DND-41 (cell line): ENCODE data around the gene LAMP2.
A peak's percentile ranks its signal among the peaks of the same experiment; 100 is the strongest.
"Not testable (repeated sequence)": the region's sequence is repeated elsewhere in the genome, so short reads cannot be mapped to it uniquely, and the experiment has no call there.

ENCODE experiments used
- EZH2 ChIP-seq: IDR thresholded peaks from 3 replicates; pipeline ENCODE4 v1.6.1; 2012; ENCODE audit warnings: borderline replicate concordance, low read depth, mild to moderate bottlenecking, moderate library complexity, low read length, inconsistent platforms; ENCODE audit not compliant: severe bottlenecking
- TF ChIP-seq, protein P1 (sequence below): IDR thresholded peaks from 2 replicates; pipeline ENCODE4 v1.5.1; 2012; ENCODE audit warnings: borderline replicate concordance, low read length, moderate library complexity, mild to moderate bottlenecking; ENCODE audit not compliant: poor library complexity, severe bottlenecking; ENCODE audit errors: extremely low read depth

DNA sequence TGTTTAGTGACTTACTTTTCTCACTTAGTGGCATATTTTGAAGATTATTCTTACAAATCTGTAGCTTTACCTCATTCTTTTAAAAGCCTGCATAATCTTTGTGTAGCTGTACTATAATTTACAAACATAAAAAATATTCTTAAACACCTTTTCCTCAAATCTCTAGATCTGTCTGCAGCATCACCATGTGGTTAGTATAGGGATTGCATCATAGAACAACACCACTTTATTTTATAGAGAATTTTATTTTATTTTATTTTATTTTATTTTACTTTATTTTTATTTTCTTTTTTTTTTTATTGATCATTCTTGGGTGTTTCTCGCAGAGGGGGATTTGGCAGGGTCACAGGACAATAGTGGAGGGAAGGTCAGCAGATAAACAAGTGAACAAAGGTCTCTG lies 6.4 kb upstream of the LAMP2 start:
- TF ChIP-seq, protein P1, sequence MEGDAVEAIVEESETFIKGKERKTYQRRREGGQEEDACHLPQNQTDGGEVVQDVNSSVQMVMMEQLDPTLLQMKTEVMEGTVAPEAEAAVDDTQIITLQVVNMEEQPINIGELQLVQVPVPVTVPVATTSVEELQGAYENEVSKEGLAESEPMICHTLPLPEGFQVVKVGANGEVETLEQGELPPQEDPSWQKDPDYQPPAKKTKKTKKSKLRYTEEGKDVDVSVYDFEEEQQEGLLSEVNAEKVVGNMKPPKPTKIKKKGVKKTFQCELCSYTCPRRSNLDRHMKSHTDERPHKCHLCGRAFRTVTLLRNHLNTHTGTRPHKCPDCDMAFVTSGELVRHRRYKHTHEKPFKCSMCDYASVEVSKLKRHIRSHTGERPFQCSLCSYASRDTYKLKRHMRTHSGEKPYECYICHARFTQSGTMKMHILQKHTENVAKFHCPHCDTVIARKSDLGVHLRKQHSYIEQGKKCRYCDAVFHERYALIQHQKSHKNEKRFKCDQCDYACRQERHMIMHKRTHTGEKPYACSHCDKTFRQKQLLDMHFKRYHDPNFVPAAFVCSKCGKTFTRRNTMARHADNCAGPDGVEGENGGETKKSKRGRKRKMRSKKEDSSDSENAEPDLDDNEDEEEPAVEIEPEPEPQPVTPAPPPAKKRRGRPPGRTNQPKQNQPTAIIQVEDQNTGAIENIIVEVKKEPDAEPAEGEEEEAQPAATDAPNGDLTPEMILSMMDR = peak; percentile 54
- not testable (repeated sequence) for TF ChIP-seq EZH2
